Activated CD4-positive, alpha-beta T cell treated with anti-CD3 and anti-CD28 coated beads, Interleukin-2, amount 50 U/mL, for 1 hour (primary cell): Measurements from ENCODE around the gene MICALL1.

Source experiments
- DNase-seq: peaks from one replicate; pipeline ENCODE4 v3.0.0-alpha.2; 2020

The MICALL1 gene

DNA sequence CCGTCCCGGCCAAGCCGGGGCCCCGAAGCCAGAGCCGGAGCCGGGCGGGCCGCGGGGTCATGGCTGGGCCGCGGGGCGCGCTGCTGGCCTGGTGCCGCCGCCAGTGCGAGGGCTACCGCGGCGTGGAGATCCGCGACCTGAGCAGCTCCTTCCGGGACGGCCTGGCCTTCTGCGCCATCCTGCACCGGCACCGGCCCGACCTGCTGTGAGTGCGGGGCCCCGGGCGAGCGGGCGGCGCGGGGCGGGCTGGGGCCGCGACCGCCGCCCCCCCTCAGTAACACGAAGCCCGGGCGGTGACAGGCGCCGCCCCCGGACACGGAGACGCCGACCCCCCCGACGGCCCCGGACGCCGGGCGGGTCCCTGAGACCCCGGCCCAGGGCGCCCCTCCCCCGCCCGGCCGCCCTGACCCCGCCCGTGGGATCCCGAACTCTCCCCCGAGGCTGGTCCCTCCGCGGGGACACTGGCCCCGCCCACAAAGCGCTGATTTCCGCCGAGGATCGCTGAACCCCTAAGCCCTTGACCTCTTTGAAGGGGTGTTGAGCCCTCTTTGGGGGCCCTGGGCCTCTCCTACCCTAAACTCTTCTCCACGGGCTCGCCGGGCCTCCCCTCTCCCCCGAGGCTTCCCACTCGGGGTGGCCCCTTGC lies 389 bp downstream of the MICALL1 start:
- DNase-seq, result peak; percentile 30

DNA sequence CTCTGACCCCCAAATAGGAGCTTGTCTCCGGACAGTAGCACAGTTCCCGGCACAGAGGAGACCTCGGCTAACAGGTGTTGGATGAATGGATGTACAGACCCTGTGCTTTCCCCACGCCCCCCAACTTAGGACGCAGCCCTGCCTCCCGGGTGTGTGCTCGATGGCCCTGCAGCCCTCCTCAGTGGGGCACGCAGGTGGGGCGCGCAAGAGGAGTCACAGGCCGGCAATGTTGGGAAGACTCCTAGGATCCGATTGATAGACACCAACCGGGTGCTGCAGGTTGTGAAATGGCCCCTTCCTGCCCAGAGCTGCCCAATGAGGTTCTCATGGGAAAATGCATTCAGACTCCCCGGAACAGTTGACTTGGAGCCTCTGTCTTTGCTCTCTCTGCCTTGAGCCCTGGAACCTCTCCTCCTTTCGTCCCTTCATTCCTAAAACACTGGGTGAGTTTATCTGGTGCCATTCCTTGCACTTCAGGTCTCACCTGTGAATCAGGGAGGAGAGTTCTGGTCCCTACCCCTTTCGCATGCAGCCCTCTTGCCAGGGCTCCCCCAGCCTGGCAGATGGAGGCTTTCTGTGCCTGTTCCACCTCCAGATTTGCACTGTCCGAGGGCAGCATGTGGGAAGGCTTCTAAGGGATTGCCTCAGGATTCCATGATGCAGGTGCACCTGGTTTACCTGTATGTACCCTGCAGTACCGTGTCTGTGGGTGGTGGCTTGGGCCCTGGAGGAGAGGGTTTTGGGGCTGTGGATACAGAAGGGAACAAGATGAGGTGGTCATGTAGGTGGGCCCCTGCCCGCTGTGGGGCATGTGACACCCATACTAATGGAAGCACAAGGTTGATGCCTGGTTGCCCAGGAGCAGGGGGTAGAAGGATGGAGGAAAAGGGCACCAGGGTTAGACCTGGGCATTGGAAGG lies 1.2 kb downstream of the MICALL1 start:
- no peak for DNase-seq

DNA sequence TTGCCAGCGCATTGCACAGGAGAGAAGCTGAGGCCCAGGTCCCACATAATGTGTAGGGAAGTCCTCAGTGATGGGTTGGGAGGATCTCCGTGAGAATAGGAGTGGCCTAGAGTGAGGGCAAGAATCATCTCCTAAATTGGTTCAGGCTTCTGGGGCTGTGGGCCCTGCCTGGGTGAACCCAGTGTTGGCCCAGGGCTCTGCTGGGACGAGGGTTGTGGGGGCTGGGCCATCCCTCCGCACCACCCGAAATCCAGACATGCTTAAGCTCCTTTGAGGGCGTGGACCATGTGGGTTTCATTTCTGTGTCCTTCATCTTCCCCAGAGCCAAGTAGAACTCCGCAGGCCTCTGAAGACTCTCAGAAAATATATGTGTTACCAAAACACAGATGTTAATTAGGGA lies 3.7 kb downstream of the MICALL1 start:
- DNase-seq, result no peak

DNA sequence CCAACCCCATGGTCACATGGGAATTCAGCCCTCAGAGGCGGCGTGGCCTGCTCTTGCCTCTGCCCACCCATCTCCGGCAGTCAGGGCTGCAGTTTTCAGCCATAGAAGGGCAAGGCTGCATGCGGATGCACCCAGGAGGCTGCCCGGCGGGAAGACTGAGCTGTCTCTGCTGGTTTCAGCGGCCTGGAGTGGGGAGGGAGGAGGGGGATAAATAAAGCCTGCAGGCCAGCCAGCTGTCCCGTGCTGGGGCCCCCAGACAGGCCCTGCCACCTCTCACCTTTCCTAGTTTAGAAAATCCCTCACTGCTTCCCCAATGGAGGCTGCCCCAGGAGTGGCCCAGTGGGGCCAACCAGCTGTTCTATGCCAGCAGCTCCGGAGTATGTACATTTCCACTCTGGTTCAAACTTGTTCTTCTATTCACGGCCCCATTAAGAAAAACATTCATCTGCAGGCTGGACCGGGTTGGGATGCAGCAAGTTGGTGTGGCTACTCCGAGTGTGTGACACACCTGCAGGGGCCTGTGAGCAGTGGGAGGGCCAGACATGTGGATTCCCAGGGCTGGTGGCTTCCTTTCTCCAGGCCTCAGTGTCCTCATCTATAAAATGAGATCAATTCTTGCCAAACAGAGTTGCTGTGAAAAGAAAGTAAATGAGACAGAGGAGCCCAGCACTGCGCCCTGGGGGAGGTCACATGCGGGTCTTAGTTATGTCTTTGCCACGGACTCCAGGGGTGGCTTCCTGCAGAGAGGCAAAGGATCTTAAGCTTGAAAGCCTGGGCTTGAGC lies 5.0 kb downstream of the MICALL1 start:
- DNase-seq, result no peak

DNA sequence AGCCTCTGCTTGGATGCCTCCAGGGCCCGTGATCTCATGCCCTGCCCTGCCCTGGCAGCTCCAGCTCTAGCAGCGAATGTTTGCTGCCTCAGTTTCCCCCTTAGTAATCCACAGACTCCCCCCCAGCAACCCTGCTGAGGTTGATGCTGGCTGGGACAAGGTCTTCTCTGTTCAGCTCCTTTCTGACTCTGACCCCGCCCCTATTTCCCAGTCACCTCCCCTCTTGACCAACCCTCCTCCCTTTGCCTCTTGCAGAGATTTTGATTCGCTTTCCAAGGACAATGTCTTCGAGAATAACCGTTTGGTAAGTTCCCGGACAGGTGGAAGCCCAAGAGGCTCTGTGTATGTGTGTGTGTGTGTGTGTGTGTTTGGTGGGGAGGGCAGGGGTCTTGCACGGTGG lies 5.6 kb downstream of the MICALL1 start:
- DNase-seq, result no peak

DNA sequence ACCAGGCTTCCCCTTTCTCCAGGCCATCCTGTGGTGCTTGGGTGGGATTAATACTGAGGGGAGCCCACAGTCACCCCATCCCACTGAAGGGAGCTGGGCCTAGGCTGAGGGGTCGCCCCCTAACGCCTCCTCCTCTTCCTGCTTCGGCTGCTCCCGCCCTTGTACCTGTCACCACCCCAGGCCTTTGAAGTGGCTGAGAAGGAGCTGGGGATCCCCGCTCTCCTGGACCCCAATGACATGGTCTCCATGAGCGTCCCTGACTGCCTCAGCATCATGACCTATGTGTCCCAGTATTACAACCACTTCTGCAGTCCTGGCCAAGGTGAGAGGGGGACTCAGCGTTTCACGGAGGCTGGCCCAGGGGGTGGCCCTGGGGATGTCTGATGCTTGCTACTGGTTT lies 6.1 kb downstream of the MICALL1 start:
- no peak for DNase-seq

DNA sequence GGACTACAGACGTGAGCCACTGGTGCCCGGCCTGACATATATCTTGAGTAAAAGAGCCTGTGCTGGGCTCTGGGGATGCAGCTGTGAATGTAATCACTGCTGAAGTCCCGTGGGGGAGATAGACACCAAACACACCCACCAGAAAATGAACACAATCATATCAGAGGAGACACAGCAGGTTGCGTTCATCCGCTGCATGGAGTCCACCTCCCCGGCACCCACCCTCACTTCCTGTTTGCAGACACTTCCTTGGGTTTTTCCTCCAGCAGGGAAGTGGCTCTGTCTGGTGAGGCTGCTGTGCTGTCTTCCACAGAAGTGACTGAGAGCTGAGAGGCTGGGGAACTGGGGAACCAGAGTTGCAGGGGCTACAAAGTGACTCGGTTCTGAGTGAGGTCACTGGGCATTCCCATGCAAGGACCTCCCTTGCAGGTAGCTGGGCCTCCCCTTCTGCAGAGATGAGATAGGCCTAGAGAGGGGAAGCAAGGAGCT lies 7.2 kb downstream of the MICALL1 start:
- DNase-seq, result no peak

DNA sequence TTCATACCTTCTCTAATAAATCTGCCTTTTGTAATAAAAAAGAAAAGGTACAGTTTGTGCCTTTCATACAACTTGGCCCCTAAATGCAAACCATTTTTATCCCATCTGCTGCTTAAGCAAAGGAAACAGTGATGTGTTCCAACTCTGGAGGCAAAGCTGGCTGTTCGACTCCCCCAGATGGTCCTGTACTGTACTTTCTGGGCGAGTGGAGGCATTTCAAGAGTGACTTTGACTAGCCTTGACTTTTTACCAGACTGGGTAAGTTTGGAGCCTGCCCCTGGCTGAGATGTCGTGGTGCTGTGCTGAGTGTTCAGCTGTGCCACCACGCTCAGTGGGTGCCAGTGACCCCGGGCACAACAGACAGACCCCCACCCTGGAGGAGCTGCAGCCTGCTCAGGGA lies 10.2 kb downstream of the MICALL1 start:
- DNase-seq, result no peak

DNA sequence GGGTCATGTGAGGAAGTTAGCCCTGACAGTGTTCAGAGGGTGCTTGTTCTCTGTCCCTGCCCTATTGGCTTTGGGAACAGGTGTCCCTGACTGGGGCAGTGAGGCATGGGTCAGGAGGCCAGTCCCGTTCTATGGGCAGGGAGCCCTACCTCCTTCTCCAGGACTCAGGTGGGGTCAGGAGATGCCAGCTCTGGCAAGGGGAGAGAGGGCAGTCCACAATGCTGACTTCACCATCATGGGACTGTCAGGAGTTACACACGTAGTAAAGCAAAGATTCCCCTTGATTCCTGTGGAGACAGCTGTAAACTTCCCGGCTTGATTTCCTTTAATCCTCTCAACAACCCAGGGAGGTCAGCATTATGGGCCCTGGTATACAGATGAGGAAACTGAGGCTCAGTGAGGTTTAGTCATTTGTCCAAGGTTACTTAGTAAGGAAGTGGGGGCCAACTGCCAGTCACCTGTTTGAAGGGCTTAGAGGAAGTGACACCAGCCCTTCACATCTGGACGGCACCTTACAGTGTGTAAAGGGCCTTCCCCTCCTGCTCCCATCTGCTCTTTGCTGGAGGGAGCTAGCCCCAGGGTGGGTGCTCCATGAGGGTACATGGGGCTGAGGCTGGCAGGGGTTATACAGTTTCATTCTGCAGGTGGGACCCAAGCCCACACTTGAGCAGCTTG lies 11.9 kb downstream of the MICALL1 start:
- no peak for DNase-seq

DNA sequence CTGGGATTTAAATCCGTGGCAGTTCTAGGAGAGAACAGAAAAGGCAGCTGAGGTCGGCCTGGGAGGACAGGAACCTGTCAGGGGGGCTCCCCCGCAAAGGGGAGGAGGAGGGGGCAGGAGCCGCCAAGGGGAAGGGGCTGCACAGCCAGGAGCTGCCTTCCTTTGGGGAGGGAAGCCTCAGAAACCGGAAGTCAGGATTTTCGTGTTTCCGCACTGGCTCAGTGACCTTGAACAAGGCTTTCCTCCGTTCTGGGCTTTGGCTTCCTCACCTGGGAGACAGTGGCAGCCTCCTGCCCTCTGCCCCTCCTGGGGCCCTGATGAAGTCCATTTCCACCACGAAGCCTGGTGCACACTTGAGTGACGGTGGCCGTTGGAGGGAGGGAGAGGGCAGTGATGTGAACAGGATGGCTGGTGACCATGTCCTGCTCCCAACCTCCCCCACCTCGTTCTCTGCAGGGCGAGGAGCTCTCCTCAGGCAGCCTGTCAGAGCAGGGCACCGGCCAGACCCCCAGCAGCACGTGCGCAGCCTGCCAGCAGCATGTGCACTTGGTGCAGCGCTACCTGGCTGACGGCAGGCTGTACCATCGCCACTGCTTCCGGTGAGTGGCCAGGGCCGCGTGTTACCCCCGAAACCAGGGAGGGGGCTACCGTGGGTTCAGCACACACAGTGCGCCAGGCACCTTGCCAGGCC lies 12.6 kb downstream of the MICALL1 start:
- no peak for DNase-seq

DNA sequence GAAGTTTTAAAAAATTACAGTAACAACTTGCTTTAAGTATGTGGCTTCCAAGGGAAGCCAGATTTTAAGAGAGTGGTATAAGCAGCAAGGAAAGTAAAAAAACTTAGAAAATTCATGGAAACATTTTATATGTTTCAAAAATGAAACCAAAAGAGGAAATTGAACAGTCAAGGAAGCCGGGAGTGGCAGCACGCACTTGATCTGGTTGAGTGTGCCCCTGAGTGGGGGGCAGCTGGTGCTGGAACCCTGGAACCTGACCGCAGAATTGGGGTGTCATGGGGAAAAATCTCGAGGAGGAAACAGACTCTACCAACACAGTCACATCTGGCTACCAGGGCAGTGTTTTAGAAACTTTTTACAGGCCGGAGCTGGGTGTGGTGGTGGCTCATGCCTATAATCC lies 14.0 kb downstream of the MICALL1 start:
- DNase-seq, result no peak

DNA sequence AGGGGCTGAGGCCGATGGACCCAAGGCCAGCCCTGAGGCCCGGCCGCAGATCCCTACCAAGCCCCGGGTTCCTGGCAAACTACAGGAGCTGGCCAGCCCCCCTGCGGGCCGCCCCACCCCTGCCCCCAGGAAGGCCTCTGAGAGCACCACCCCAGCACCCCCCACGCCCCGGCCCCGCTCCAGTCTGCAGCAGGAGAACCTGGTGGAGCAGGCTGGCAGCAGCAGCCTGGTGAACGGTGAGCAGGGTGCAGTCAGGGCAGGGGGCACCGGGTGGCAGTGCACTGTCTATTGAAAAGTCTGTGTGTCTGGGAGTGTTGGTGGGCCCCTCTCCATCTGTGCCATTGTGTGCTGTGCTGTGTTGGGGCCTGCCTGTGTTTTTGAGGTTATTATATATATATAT lies 16.1 kb downstream of the MICALL1 start:
- no peak for DNase-seq

DNA sequence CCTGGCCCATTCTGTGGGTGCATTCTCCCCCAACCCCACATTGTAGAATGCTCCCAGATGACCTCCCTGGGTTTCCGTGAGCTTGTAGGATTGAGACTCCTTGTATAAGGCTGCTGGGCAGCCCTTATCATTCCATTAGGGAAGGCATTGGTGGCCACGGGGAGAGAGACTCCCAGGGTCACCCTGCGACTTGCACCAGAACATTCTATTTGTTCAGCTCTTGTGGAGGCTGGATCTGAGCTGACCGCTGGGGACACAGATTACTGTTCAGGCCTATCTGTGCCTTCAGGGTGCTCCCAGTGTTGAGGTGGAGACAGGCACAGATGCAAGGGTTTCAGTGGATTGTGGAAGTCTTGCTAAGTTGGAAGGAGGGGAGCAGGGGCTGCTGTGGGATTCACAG lies 17.8 kb downstream of the MICALL1 start:
- no peak for DNase-seq

DNA sequence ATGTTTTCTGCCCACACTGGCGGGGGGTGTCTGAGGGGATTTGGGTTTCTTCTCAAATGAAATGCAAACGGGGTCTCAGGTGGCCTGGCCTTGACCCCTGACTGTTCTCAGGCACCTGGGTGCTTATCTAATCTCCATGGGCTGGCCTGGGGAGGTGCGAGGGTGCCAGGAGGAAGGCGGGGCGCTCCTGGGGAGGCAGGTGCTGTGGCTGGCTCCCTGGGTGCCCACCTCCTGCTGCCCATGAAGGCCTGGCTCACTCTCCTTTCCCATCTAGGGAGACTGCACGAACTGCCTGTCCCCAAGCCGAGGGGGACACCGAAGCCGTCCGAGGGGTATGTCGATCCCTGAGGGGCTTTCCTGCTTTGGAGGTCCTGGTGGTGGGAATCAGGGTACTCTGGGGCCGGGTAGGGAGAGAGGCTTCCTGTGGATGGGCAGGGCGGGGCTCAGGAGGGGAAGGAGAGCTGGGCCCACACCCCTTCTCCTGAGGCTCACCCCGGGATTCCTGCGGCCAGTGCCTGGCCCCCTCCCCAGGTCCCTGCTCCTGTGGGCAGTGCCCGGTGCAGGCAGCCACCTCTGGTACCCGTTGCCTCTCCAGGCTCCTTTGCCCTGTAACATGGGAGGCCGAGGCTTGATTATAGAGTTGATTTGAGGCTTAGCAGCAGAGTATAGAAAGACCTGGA lies 18.4 kb downstream of the MICALL1 start:
- DNase-seq, result no peak

DNA sequence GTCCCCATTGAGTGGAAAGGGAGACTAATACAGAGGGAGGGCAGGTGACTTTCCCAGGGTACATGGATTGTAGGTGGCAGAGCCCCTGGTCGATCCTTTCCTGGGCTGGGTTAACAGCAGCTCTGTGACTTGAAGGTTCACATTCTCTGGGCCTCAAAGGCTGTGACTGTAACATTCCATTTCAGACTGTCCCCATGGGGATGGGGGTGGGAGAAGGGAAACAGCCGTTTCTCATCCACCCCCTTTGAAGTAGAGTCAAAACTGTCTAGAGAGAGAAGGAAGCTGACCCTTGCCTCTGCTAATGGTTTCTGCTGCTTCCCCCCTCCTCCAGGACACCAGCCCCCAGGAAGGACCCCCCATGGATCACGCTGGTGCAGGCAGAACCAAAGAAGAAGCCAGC lies 19.2 kb downstream of the MICALL1 start:
- DNase-seq, result no peak

DNA sequence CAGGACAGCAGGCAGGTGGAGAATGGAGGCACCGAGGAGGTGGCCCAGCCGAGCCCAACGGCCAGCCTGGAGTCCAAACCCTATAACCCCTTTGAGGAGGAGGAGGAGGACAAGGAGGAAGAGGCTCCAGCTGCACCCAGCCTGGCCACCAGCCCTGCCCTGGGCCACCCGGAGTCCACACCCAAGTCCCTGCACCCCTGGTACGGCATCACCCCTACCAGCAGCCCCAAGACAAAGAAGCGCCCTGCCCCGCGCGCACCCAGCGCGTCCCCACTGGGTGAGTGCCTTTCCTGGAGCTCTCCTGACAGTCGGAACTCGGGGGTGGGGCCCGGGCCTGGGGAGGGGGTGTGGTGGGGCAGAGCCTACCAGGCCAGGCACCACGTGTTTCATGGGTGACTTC lies 19.7 kb downstream of the MICALL1 start:
- no peak for DNase-seq

DNA sequence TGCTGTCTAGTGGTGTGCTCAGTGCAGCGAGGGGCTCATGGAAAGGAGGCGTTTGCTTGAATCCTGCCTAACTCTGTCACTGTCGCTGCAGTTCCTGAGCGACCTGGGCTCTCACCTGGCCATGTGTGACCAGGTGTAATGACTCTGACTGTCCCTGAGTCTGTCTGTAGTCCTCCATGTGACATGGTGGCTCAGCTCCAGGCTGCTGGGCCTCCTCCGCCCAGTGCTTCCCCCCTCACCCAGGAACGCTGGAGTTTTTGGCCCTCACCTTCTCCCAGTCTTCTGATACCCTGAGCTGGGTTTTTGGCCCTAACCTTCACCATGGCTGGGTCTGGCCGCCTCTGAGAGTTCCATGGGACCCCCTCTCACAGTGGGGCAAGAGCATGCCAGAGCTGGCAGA lies 20.3 kb downstream of the MICALL1 start:
- no peak for DNase-seq

DNA sequence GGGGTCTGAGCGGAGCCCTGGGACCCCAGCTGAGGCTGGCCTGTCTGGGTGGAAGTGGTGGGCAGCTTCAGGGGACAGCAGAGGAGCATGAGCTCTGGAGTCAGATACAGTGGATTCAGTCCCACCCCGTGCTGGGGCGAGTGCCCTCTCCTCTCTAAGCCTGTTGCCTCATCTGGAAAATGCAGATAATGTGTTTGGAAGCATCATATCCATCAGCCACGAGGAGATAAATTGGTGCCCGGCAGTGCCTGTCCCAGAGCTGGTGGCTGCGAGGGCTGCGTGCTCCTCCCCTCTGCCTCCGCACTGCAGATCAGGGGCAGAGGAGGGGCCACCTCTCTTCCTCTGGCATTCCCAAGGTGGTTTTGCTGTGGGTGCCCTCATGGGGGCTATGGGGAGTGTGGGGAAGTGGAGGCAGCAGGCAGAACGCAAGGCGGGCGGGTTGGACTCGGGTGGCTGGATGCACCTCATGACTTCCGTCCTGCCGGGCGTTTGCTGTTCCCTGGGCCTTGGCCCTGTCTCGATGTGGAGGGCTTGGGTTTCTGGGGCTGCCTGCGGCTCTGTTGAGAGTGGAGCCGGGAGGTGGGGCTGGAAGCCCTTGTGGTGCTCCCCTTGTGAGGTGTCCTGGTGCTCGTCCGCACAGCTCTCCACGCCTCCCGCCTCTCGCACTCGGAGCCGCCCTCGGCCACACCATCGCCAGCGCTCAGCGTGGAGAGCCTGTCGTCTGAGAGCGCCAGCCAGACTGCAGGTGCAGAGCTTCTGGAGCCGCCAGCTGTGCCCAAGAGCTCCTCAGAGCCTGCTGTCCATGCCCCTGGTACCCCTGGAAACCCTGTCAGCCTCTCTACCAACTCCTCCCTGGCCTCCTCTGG lies 20.9 kb downstream of the MICALL1 start:
- no peak for DNase-seq

DNA sequence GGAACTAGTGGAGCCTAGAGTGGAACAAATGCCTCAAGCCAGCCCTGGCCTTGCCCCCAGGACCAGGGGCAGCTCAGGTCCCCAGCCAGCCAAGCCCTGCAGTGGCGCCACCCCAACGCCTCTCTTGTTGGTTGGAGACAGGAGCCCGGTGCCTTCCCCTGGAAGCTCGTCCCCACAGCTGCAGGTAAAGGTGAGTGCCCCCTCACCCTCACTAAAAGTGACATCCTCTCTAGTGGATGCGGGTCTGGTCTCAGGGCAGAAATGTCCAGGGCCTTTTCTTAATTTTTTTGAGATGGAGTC lies 21.5 kb downstream of the MICALL1 start:
- DNase-seq, result no peak

DNA sequence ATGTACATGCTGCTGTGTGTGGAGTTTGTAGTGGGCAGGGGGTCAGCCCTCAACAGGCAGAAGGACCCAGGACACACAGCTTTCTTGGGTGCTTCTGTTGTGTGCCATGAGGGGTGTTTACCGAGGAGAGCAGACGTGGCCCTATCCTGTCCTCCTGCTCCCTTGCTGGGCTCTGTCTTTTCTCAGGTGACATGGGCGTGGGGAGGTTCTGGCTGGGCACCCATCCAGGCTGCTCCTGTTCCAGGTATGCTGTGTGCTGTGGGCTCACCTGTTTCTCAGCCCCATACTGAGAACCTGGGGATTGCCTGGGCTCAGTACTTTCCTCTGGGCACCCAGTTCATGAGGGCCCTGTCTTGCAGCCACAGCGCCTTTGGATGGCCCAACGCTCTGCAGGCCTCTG lies 23.3 kb downstream of the MICALL1 start:
- no peak for DNase-seq
